Measurements from ENCODE around the gene USP22.

DNA sequence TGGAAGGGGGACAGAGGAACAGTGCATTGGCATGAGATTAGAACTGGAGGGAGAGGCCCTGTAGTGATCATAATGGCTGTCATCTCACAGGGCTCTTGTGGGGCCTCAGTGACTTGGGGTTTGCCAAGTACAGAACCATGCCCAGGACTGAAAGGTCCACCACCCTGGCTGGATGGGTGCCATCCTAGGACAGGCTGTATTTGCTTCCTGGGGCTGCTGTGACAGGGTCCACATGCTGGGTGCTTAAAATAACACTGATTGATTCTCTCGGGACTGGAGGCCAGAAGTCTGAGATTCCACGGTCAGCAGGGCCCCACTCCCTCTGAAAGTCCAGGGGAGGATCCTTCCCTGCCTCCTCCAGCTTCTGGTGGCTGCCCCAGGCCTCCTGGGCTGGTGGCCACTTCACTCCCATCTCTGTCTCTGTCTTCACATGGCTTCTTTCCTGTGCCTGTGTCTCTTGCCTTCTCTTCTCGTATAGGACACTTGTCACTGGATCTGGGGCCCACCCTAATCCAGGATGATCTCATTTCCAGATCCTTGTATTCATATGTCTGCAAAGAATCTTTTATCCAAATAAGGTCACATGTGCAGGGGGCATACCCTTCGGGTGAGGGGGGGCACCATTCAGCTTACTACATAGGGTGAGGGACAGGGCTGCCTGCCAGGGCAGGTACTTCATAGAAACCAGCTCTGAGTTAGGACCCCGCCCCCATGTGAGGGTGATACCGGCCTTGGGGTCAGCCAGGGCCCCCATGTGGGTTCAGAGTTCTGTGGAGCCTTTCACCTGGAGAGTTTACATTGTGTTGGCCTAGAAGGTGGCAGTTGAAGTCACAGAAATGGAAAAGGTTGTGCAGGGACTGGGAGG lies 52.6 kb downstream of the USP22 start:
- no peak for TF ChIP-seq EZH2 (optimal IDR thresholded peaks at IDR 0.05; ENCODE audit: low read depth, low read length)
- TF ChIP-seq, protein P1, sequence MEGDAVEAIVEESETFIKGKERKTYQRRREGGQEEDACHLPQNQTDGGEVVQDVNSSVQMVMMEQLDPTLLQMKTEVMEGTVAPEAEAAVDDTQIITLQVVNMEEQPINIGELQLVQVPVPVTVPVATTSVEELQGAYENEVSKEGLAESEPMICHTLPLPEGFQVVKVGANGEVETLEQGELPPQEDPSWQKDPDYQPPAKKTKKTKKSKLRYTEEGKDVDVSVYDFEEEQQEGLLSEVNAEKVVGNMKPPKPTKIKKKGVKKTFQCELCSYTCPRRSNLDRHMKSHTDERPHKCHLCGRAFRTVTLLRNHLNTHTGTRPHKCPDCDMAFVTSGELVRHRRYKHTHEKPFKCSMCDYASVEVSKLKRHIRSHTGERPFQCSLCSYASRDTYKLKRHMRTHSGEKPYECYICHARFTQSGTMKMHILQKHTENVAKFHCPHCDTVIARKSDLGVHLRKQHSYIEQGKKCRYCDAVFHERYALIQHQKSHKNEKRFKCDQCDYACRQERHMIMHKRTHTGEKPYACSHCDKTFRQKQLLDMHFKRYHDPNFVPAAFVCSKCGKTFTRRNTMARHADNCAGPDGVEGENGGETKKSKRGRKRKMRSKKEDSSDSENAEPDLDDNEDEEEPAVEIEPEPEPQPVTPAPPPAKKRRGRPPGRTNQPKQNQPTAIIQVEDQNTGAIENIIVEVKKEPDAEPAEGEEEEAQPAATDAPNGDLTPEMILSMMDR (IDR thresholded peaks at IDR 0.05; ENCODE audit: low read length), result no peak
